Measurements from ENCODE around the gene NADK2. TPM values are rescaled to one million over a fixed set of nuclear protein-coding genes. Genes with fewer than 3 reads are reported as not detected.

Gene NADK2
- total and polyA plus RNA-seq, 3 donors from 2014 or later = 27.1 to 55.1 (median 42.2) TPM

DNA sequence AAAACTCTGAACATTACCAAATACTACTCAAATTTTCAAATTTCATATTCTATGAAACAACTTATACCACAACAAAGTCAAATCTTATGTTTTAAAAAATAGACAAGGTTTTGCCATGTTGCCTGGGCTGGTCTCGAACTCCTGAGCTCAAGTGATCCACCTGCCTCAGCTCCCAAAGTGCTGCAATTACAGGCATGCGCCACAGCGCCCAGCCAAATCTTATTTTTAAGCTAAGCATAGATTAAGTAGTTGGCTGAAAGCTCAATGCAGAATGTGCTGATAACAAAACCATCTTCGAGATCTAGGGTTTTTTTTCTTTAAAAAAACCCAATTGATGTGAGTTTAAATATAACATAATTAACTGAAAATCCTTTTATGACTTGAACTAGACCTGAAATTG is 96.4 kb downstream of the NADK2 start:
- TF ChIP-seq, protein P1, sequence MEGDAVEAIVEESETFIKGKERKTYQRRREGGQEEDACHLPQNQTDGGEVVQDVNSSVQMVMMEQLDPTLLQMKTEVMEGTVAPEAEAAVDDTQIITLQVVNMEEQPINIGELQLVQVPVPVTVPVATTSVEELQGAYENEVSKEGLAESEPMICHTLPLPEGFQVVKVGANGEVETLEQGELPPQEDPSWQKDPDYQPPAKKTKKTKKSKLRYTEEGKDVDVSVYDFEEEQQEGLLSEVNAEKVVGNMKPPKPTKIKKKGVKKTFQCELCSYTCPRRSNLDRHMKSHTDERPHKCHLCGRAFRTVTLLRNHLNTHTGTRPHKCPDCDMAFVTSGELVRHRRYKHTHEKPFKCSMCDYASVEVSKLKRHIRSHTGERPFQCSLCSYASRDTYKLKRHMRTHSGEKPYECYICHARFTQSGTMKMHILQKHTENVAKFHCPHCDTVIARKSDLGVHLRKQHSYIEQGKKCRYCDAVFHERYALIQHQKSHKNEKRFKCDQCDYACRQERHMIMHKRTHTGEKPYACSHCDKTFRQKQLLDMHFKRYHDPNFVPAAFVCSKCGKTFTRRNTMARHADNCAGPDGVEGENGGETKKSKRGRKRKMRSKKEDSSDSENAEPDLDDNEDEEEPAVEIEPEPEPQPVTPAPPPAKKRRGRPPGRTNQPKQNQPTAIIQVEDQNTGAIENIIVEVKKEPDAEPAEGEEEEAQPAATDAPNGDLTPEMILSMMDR (IDR thresholded peaks at IDR 0.05) = no peak
- no peak for TF ChIP-seq POLR2A (IDR thresholded peaks at IDR 0.05)
- WGBS, 2 donors = 88 to 93% methylated on average over 4 of the region's 4 CpGs
- no peaks in the 10 kb centered on the region for H3K36me3 ChIP-seq (ENCODE audit: low read depth, missing control alignments)

More for the DNA sequence above, 96.4 kb downstream of the NADK2 start:
- DNase-seq = no peak
- no peak overlapping the region for H3K27ac ChIP-seq
- H3K9me3 ChIP-seq = no peaks in the 10 kb centered on the region
- intact Hi-C loops (cut with DNase I; ENCODE audit: low total_unique reads) = no loop called here
- H3K27me3 ChIP-seq = no peaks in the 10 kb centered on the region
- H3K4me3 ChIP-seq = no peak overlapping the region
- peaks cover 2% of the 10 kb centered on the region for H3K4me1 ChIP-seq

MicroRNAs within 50 kb of the gene (microRNA counts, 767-probe panel; counts per million panel counts)
- 0 to 152 counts per million in 2 donors for microRNA hsa-miR-580

Small RNA genes within 50 kb of the gene (microRNA-seq; reads per million reads assigned to microRNA genes)
- 0 to 0.70 reads per million in 2 donors for gene MIR580 (ENCODE audit: borderline number of aligned reads in 2 of 2, borderline replicate concordance in 1 of 2)

Small RNA genes within 50 kb of the gene (small RNA-seq; reads per million reads assigned to genes)
- 0 reads per million in 2 donors for gene MIR580
- 0 reads per million in 2 donors for gene RNU6-1305P

Other genes starting within 250 kb of the NADK2 start
- gene UGT3A2, start 175.0 kb downstream of the NADK2 start, total RNA-seq = 10 to 100 TPM in 1 of 2 donors, 1 to 10 TPM in 1; 6.9 to 10.8 TPM
- gene UGT3A2, start 175.0 kb downstream of the NADK2 start, polyA plus RNA-seq (ENCODE audit: insufficient read depth, low read depth, low replicate concordance) = 14.9 TPM
- 10 to 100 TPM in 1 of 2 donors, 1 to 10 TPM in 1; 8.2 to 24.4 TPM for gene LMBRD2, start 90.0 kb downstream of the NADK2 start, total RNA-seq
- gene LMBRD2, start 90.0 kb downstream of the NADK2 start, polyA plus RNA-seq (ENCODE audit: insufficient read depth, low read depth, low replicate concordance) = 6.3 TPM
- 10 to 100 TPM; 10.6 to 14.2 TPM for gene SKP2, start 89.8 kb downstream of the NADK2 start, total RNA-seq
- gene SKP2, start 89.8 kb downstream of the NADK2 start, polyA plus RNA-seq (ENCODE audit: insufficient read depth, low read depth, low replicate concordance) = 7.1 TPM
- gene RANBP3L, start 60.0 kb upstream of the NADK2 start, total RNA-seq = 10 to 100 TPM; 19.9 to 26.3 TPM
- 3.6 TPM for gene RANBP3L, start 60.0 kb upstream of the NADK2 start, polyA plus RNA-seq (ENCODE audit: insufficient read depth, low read depth, low replicate concordance)